Upper lobe of right lung (tissue), 1 donor: ENCODE data around the gene ANKH. TPM values are rescaled to one million over a fixed set of nuclear protein-coding genes. Genes with fewer than 3 reads are reported as not detected.

ENCODE experiments used
- ATAC-seq: fragments of 200-7000 bp; cut with Tn5 transposase; one replicate; pipeline ENCODE4 v1.9.1; 2020; ENCODE audit warnings: mild to moderate bottlenecking, moderate library complexity
- DNase-seq: peaks from one replicate; pipeline ENCODE4 v3.0.0-alpha.2; 2020
- H3K27ac ChIP-seq: fragments of 200-600 bp; one replicate; pipeline ENCODE4 v1.8.0; 2022
- H3K27me3 ChIP-seq: fragments of 200-600 bp; one replicate; pipeline ENCODE4 v1.8.0; 2022; ENCODE audit warnings: mild to moderate bottlenecking
- H3K36me3 ChIP-seq: fragments of 200-600 bp; one replicate; pipeline ENCODE4 v1.8.0; 2022
- H3K4me1 ChIP-seq: fragments of 200-600 bp; one replicate; pipeline ENCODE4 v1.8.0; 2022
- H3K4me3 ChIP-seq: fragments of 200-600 bp; one replicate; pipeline ENCODE4 v1.8.0; 2022; ENCODE audit warnings: mild to moderate bottlenecking
- H3K9me3 ChIP-seq: fragments of 200-600 bp; one replicate; pipeline ENCODE4 v1.8.0; 2022
- intact Hi-C: fragments of 100-400 bp; cut with DNase I; formaldehyde crosslinking; loops from one replicate; pipeline ENCODE4 v1.11.0; 2022
- total RNA-seq: library from RNA; stranded (reverse); fragmentation: NEBNext Ultra II Directional; extraction: Animal tissue kit (Norgen Biotek cat#: 25700); gene quantifications from one replicate; pipeline ENCODE4 v1.2.1, GENCODE V29; 2021
- TF ChIP-seq, protein P1 (sequence below): fragments of 200-600 bp; IDR thresholded peaks from one replicate; pipeline ENCODE4 v1.8.0; 2022; ENCODE audit warnings: antibody characterized with exemption
- donor health status: DM: no; HTN: yes; CAD: no; lungs with severe emphysema.

The ANKH gene
- total RNA-seq, 1 donor from 2014 or later = 67.2 TPM

DNA sequence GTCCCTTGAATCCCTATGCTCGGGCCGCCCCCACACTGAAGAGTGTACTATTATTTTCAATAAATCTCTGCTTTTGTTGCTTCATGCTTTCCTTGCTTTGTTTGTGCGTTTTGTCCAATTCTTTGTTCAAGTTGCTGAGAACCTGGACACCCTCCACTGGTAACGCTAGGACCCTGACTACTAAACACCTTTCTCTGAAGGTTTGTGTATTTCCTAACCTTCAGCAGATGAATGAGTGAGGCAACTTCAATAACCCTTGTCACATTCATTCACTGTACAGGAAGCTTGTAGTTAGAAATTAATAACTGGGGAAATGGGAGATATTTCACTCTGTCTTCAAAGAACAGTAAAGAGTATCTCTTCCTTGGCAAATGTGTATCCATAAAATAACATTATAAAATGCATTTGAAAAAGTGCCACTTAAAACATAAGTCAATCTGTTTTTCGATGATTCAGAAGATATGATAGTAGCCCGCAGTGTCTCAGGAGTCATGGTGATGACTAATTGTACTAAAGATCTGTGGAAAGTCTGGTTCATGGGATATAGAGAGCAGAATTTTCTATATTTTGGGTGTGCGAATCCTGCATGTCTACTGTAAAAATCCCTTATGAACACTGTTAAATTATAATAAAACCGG lies 43.2 kb upstream of the ANKH start:
- Histone ChIP-seq H3K36me3 (no peaks in the 10 kb centered on the region), H3K27ac (no peak overlapping the region), H3K4me3 (no peak overlapping the region), H3K9me3 (no peaks in the 10 kb centered on the region), H3K4me1 (no peaks in the 10 kb centered on the region), H3K27me3 (no peaks in the 10 kb centered on the region)
- intact Hi-C loops = no loop called here
- ATAC-seq (no peak), DNase-seq (no peak)
- TF ChIP-seq, protein P1, sequence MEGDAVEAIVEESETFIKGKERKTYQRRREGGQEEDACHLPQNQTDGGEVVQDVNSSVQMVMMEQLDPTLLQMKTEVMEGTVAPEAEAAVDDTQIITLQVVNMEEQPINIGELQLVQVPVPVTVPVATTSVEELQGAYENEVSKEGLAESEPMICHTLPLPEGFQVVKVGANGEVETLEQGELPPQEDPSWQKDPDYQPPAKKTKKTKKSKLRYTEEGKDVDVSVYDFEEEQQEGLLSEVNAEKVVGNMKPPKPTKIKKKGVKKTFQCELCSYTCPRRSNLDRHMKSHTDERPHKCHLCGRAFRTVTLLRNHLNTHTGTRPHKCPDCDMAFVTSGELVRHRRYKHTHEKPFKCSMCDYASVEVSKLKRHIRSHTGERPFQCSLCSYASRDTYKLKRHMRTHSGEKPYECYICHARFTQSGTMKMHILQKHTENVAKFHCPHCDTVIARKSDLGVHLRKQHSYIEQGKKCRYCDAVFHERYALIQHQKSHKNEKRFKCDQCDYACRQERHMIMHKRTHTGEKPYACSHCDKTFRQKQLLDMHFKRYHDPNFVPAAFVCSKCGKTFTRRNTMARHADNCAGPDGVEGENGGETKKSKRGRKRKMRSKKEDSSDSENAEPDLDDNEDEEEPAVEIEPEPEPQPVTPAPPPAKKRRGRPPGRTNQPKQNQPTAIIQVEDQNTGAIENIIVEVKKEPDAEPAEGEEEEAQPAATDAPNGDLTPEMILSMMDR = no peak

DNA sequence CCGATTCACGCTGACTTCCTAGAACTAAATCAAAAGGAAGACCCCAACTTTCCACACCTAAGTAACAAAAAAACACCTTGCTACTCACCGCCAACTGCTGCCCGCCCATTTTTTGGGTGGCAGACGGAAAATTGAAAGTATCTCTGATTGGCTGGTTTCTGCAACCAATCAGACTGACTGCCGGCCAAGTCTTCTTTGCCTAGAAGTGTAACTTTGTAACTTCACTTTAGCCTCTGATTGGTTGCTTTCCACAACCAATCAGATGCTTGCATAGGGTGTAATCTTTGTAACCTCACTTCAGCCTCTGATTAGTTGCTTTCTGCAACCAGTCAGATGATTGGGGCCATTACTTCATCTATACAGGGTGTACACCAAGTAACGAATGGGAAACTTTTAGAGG lies 42.6 kb upstream of the ANKH start:
- no peak for DNase-seq
- intact Hi-C loops = no loop called here
- Histone ChIP-seq H3K9me3 (no peaks in the 10 kb centered on the region), H3K27ac (no peak overlapping the region), H3K27me3 (no peaks in the 10 kb centered on the region), H3K4me1 (no peaks in the 10 kb centered on the region), H3K4me3 (no peak overlapping the region), H3K36me3 (no peaks in the 10 kb centered on the region)
- TF ChIP-seq, protein P1 = no peak
- no peak for ATAC-seq

DNA sequence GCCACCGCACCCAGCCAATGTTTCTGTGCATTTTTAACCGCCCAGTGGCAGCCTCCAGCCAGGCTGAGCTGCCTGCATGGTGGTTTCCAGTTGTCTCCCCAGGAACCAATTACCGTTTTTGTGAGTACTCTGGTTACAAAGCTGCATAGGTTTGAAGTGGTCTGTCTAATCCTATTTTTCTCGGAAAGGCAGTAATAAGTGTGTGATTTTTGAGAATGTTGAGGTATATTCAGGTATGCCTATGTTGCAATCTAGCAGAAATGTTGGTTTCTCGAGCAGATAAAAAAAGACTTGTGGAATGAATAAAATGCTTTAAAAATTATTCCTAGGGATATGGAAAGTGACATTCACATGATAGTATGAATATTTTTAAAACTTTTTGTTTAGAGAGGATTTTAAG lies 41.5 kb upstream of the ANKH start:
- no peaks in the 10 kb centered on the region for H3K4me1 ChIP-seq
- TF ChIP-seq, protein P1 = no peak
- no peaks in the 10 kb centered on the region for H3K9me3 ChIP-seq
- ATAC-seq (no peak), DNase-seq (no peak)
- H3K27ac ChIP-seq = no peak overlapping the region
- no peak overlapping the region for H3K4me3 ChIP-seq
- no peaks in the 10 kb centered on the region for H3K27me3 ChIP-seq
- H3K36me3 ChIP-seq = no peaks in the 10 kb centered on the region
- intact Hi-C loops = no loop called here

DNA sequence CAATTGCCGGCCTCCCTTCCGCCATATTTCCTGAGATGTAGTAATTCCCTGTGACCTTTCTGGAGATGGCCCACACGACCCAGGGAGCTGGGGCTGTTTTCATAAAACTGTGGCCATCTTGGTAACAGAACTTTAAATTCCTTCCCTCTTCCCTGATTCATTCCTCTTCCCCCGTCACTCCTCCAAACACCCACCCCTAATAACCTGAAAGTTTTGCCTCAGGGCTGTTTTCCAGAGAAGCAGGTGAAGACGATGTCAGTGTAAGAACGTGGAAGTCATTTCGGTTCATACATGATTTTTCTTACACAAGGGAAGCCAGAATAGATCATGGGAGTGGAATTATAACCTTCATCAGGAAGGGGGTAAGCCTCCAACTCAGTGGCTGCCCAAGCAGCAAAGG lies 40.6 kb upstream of the ANKH start:
- Histone ChIP-seq H3K9me3 (no peaks in the 10 kb centered on the region), H3K4me1 (no peaks in the 10 kb centered on the region), H3K27me3 (no peaks in the 10 kb centered on the region), H3K4me3 (no peak overlapping the region), H3K27ac (no peak overlapping the region), H3K36me3 (no peaks in the 10 kb centered on the region)
- intact Hi-C loops = no loop called here
- DNase-seq (no peak), ATAC-seq (no peak)
- TF ChIP-seq, protein P1 = no peak

DNA sequence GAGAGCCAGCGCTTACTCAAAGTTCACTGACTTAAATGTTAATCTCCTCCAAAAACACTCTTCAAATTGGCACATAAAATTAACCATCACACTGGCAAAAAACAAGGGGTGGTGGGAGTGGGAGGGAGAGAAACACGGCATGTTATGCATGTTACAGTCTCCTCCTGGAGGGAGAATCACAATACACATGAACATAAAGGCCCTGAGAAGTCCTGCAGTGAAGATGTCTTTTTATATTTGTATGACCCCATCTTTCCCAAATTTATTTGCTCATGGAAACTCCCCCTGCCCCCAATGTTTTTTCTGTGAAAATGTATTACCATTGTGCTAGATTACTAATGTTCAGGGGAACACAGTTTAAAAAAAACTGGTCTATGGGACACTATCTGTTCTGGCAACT lies 37.8 kb upstream of the ANKH start:
- Histone ChIP-seq H3K4me1 (no peaks in the 10 kb centered on the region), H3K9me3 (no peaks in the 10 kb centered on the region), H3K27ac (no peak overlapping the region), H3K27me3 (no peaks in the 10 kb centered on the region), H3K36me3 (no peaks in the 10 kb centered on the region), H3K4me3 (no peak overlapping the region)
- intact Hi-C loops = no loop called here
- DNase-seq (no peak), ATAC-seq (no peak)
- TF ChIP-seq, protein P1 = no peak

DNA sequence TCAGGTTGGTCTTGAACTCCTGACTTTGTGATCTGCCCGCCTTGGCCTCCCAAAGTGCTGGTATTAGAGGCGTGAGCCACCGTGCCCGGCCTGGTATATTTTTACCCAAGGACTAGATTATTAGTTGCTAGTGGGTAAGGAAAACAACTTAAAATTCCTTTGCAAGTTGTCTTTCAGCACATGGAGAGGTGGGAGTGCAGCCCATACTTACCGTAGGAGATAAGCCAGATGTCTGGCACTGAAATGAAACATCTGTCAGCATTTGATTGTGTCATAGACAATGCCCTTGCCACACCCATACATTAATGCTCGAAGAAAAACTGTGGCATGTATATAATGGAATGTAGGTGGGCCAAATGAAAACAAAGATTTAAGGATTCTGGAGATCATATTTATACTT lies 36.6 kb upstream of the ANKH start:
- ATAC-seq (no peak), DNase-seq (no peak)
- no peaks in the 10 kb centered on the region for H3K36me3 ChIP-seq
- intact Hi-C loops = no loop called here
- no peaks in the 10 kb centered on the region for H3K27me3 ChIP-seq
- H3K4me1 ChIP-seq = no peaks in the 10 kb centered on the region
- H3K9me3 ChIP-seq = no peaks in the 10 kb centered on the region
- no peak overlapping the region for H3K27ac ChIP-seq
- H3K4me3 ChIP-seq = no peak overlapping the region
- TF ChIP-seq, protein P1 = no peak
